Measurements from ENCODE around the gene TGIF1.

DNA sequence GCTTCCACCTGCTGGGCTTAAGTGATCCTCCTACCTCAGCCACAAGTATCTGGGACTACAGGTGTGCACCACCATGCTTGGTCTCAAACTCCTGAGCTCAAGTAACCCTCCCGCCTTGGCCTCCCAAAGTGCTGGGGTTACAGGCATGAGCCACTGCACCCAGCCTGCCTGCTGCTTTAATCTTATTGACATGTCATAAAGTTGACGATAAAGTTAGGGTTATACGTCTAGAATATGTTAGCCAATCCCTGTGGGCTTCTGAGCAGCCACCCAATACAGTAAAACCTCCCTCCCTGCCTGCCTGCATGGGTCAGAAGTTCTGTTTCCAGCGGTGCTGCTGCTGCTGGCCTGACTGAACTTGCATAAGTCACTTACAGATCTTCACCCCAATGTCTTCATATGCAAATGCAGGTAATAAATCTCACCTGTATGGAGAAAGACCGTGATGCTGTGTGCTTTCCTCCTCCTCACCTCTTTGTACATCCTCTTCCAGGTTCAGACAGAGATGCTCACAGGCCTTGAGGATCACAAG lies 30.1 kb downstream of the TGIF1 start:
- TF ChIP-seq, protein P1, sequence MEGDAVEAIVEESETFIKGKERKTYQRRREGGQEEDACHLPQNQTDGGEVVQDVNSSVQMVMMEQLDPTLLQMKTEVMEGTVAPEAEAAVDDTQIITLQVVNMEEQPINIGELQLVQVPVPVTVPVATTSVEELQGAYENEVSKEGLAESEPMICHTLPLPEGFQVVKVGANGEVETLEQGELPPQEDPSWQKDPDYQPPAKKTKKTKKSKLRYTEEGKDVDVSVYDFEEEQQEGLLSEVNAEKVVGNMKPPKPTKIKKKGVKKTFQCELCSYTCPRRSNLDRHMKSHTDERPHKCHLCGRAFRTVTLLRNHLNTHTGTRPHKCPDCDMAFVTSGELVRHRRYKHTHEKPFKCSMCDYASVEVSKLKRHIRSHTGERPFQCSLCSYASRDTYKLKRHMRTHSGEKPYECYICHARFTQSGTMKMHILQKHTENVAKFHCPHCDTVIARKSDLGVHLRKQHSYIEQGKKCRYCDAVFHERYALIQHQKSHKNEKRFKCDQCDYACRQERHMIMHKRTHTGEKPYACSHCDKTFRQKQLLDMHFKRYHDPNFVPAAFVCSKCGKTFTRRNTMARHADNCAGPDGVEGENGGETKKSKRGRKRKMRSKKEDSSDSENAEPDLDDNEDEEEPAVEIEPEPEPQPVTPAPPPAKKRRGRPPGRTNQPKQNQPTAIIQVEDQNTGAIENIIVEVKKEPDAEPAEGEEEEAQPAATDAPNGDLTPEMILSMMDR (IDR thresholded peaks at IDR 0.05): no peak
- TF ChIP-seq POLR2A (IDR thresholded peaks at IDR 0.05): no peak
